Transverse colon (tissue), 4 donors: ENCODE data around the gene ACTL7B. TPM values are rescaled to one million over a fixed set of nuclear protein-coding genes. Genes with fewer than 3 reads are reported as not detected.

Source experiments
- DNase-seq: peaks from one replicate; pipeline ENCODE4 v3.0.0-alpha.2; 2019
- H3K27ac ChIP-seq, 4 donors: fragments of 200-600 bp; sonication (generic); 2 replicates each; pipeline ENCODE4 v1.5.1; 2016 to 2018; ENCODE audit warnings: inconsistent platforms in 4 of 4
- H3K27me3 ChIP-seq: fragments of 200-600 bp; sonication (generic); 2 replicates; pipeline ENCODE4 v1.5.1; 2017; ENCODE audit warnings: inconsistent platforms
- H3K36me3 ChIP-seq, 4 donors: fragments of 200-600 bp; sonication (generic); 2 replicates each; pipeline ENCODE4 v1.5.1; 2017 to 2019; ENCODE audit warnings: inconsistent platforms in 4 of 4
- H3K4me1 ChIP-seq, 4 donors: fragments of 200-600 bp; sonication (generic); 2 replicates each; pipeline ENCODE4 v1.5.1; 2017 to 2020; ENCODE audit warnings: inconsistent platforms in 4 of 4
- H3K4me3 ChIP-seq, 4 donors: fragments of 200-600 bp; sonication (generic); 1 replicate in 1 of 4; 2 replicates in 3 of 4; pipeline versions ENCODE4 v1.5.1 to v1.6.1; 2017 to 2019; ENCODE audit warnings: inconsistent platforms in 4 of 4
- H3K9me3 ChIP-seq, 2 donors: fragments of 200-600 bp; sonication (generic); 2 replicates each; pipeline ENCODE4 v1.5.1; 2017 to 2019; ENCODE audit warnings: inconsistent platforms in 2 of 2
- EP300 ChIP-seq: sonication (generic); formaldehyde crosslinking; IDR thresholded peaks from one replicate; pipeline ENCODE4 v1.6.1; 2017; ENCODE audit warnings: antibody characterized with exemption, low read depth
- POLR2A ChIP-seq: fragments of 450-650 bp; IDR thresholded peaks from one replicate; pipeline ENCODE4 v1.6.1; 2016; ENCODE audit warnings: antibody characterized with exemption, mild to moderate bottlenecking, moderate library complexity
- POLR2AphosphoS5 ChIP-seq, 3 donors: sonication (generic); formaldehyde crosslinking; IDR thresholded peaks; one replicate each; pipeline ENCODE4 v1.6.1; 2016; ENCODE audit warnings: antibody characterized with exemption in 3 of 3
- WGBS, 2 donors: methylation state at CpG; one replicate each; pipeline ENCODE4 v1.1.5; 2018; ENCODE audit warnings: low coverage in 1 of 2; 5-methylcytosine and 5-hydroxymethylcytosine counted together
- in situ Hi-C, 4 donors: fragments of 200-750 bp; cut with MboI; loops; one replicate each; pipeline versions ENCODE4 v1.15.0 to v1.15.1; 2017; ENCODE audit warnings: low sequenced_read_pairs in 3 of 4, low pct_ligation_motif_present in 1 of 4, low pct_unique_long_range_greater_than_20kb in 1 of 4
- intact Hi-C: fragments of 100-400 bp; cut with DNase I; formaldehyde crosslinking; loops from one replicate; pipeline ENCODE4 v1.15.1; 2023; ENCODE audit warnings: low total_unique reads
- total RNA-seq, 4 donors: library from RNA; depleted of rRNA; stranded (reverse); fragments of >200 nt; gene quantifications; one replicate each; pipeline ENCODE4 v1.1.0, GENCODE V29; 2016
- TF ChIP-seq, protein P1 (sequence below), 5 experiments: fragments of 200-600 bp in 3 of 5; fragments of 450-650 bp in 2 of 5; sonication (generic) in 3 of 5; IDR thresholded peaks; 1 replicate in 2 of 5; 2 replicates in 3 of 5; pipeline ENCODE4 v1.5.1; 2016 to 2017; ENCODE audit warnings: antibody characterized with exemption in 5 of 5, inconsistent platforms in 3 of 5, mild to moderate bottlenecking in 2 of 5, moderate library complexity in 1 of 5

Gene ACTL7B
- total RNA-seq, 4 donors from 2014 or later: not detected

DNA sequence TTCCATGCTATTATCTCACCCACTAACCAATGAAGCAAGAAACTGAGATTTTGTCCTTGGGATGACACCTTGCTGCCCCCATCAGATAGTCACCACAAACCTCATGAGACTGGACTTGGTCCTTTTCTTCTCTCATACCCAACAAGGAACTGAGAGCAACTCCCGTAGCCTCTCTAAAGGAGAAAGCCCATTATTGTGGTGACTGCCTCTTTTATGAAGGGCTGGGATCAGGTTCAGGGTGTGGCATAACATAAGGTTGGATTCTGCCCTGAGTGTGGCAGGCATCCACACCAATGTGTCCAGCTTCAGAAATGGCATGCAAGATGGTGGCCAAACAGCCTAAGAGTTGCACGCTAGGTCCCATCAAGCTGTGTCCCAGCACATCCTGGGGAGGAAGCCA is 5.0 kb upstream of the ACTL7B start:
- no peak for TF ChIP-seq EP300
- no peak for TF ChIP-seq POLR2A
- TF ChIP-seq POLR2AphosphoS5 (IDR thresholded peaks at IDR 0.05): no peak
- TF ChIP-seq, protein P1, sequence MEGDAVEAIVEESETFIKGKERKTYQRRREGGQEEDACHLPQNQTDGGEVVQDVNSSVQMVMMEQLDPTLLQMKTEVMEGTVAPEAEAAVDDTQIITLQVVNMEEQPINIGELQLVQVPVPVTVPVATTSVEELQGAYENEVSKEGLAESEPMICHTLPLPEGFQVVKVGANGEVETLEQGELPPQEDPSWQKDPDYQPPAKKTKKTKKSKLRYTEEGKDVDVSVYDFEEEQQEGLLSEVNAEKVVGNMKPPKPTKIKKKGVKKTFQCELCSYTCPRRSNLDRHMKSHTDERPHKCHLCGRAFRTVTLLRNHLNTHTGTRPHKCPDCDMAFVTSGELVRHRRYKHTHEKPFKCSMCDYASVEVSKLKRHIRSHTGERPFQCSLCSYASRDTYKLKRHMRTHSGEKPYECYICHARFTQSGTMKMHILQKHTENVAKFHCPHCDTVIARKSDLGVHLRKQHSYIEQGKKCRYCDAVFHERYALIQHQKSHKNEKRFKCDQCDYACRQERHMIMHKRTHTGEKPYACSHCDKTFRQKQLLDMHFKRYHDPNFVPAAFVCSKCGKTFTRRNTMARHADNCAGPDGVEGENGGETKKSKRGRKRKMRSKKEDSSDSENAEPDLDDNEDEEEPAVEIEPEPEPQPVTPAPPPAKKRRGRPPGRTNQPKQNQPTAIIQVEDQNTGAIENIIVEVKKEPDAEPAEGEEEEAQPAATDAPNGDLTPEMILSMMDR (IDR thresholded peaks at IDR 0.05): no peak
- WGBS, 2 donors: 75% methylated on average over 2 of the region's 2 CpGs; no CpG with 5 or more reads in 1 of the 2 donors
- Histone ChIP-seq H3K4me1 (no peaks in the 10 kb centered on the region), H3K27ac (no peak overlapping the region), H3K4me3 (no peak overlapping the region), H3K27me3 (no peaks in the 10 kb centered on the region), H3K9me3 (no peaks in the 10 kb centered on the region), H3K36me3 (no peaks in the 10 kb centered on the region)
- intact Hi-C loops: no loop called here
- in situ Hi-C loops: loop anchor here in 1 of 4 donors (25.0 kb wide), 1 partner anchor 102 kb away; no protein-coding TSS in a partner anchor
- DNase-seq: no peak

DNA sequence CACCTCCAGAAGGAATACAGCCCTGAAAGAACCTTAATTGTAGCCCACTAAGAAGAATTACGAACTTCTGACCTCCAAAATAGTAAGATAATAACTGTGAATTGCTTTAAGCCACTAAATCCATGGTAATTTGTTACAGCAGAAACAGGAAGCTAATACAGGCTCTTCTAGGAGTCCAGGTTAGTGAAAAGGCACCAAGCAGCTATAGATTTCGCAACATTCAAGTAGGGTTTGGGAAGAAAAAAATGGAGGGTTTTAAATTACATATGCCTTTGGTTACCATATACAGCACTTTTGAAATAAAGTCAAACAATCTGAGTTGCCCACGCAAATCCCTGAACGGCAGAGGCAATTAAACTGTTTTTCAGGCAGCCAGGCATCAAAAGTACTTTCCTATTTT is 4.6 kb upstream of the ACTL7B start:
- in situ Hi-C loops: loop anchor here in 1 of 4 donors (25.0 kb wide), 1 partner anchor 102 kb away; no protein-coding TSS in a partner anchor
- Histone ChIP-seq H3K9me3 (no peaks in the 10 kb centered on the region), H3K4me1 (no peaks in the 10 kb centered on the region), H3K27me3 (no peaks in the 10 kb centered on the region), H3K4me3 (no peak overlapping the region), H3K27ac (no peak overlapping the region), H3K36me3 (no peaks in the 10 kb centered on the region)
- TF ChIP-seq POLR2A: no peak
- TF ChIP-seq POLR2AphosphoS5 (IDR thresholded peaks at IDR 0.05): no peak
- TF ChIP-seq, protein P1 (IDR thresholded peaks at IDR 0.05): no peak
- TF ChIP-seq EP300: no peak
- intact Hi-C loops: no loop called here
- no peak for DNase-seq
- 76 to 87% methylated on average over 4 of the region's 4 CpGs for WGBS, 2 donors

GRCh38 chr9:108859459-108860114 is 3.8 kb upstream of the ACTL7B start:
- Histone ChIP-seq H3K27me3 (no peaks in the 10 kb centered on the region), H3K4me1 (no peaks in the 10 kb centered on the region), H3K27ac (no peak overlapping the region), H3K9me3 (no peaks in the 10 kb centered on the region), H3K4me3 (no peak overlapping the region), H3K36me3 (no peaks in the 10 kb centered on the region)
- intact Hi-C loops (no loop called here), in situ Hi-C loops (loop anchor here in 1 of 4 donors (25.0 kb wide), 1 partner anchor 103 kb away; no protein-coding TSS in a partner anchor)
- WGBS, 2 donors: 73 to 80% methylated on average over 1 to 3 of the region's 3 CpGs
- DNase-seq: no peak
- TF ChIP-seq, protein P1 (IDR thresholded peaks at IDR 0.05): no peak
- TF ChIP-seq POLR2AphosphoS5 (IDR thresholded peaks at IDR 0.05): no peak
- TF ChIP-seq POLR2A: no peak
- TF ChIP-seq EP300: no peak

- Histone ChIP-seq H3K27me3 (no peaks in the 10 kb centered on the region), H3K9me3 (no peaks in the 10 kb centered on the region), H3K36me3 (no peaks in the 10 kb centered on the region), H3K27ac (no peak overlapping the region), H3K4me1 (no peaks in the 10 kb centered on the region), H3K4me3 (no peak overlapping the region)
- TF ChIP-seq POLR2AphosphoS5 (IDR thresholded peaks at IDR 0.05): no peak
- intact Hi-C loops (no loop called here), in situ Hi-C loops (loop anchor here in 1 of 4 donors (25.0 kb wide), 1 partner anchor 105 kb away; no protein-coding TSS in a partner anchor)
- DNase-seq: no peak
- 76 to 92% methylated on average over 2 to 6 of the region's 6 CpGs for WGBS, 2 donors
Observed at GRCh38 chr9:108857572-108857971, 1.8 kb upstream of the ACTL7B start.

GRCh38 chr9:108855529-108855886 is 278 bp downstream of the ACTL7B start:
- intact Hi-C loops (no loop called here), in situ Hi-C loops (loop anchor here in 1 of 4 donors (25.0 kb wide), 1 partner anchor 107 kb away; no protein-coding TSS in a partner anchor)
- H3K4me1 ChIP-seq: no peaks in the 10 kb centered on the region
- no peak for DNase-seq
- H3K27me3 ChIP-seq: no peaks in the 10 kb centered on the region
- no peaks in the 10 kb centered on the region for H3K9me3 ChIP-seq
- H3K27ac ChIP-seq: no peak overlapping the region
- H3K36me3 ChIP-seq: no peaks in the 10 kb centered on the region
- TF ChIP-seq POLR2A (no peak), POLR2AphosphoS5 (IDR thresholded peaks at IDR 0.05) (no peak), EP300 (no peak)
- TF ChIP-seq, protein P1 (IDR thresholded peaks at IDR 0.05): no peak
- no peak overlapping the region for H3K4me3 ChIP-seq
- WGBS, 2 donors: 95% methylated on average over 25 of the region's 25 CpGs; no CpG with 5 or more reads in 1 of the 2 donors
